Activated T-helper 2 cell treated with anti-CD3 and anti-CD28 coated beads, Interferon-gamma antibody, Interleukin-2, Interleukin-4, amounts not matched to agents 10 μg/mL and 5 μg/mL and 100 μg/mL, durations not matched to agents 14 hours and 24 hours and 36 hours (primary cell): ENCODE results near the gene BANF2. TPM values are rescaled to one million over a fixed set of nuclear protein-coding genes. Genes with fewer than 3 reads are reported as not detected.

Experiments used
- DNase-seq: peaks from one replicate; pipeline ENCODE4 v3.0.0; 2021; ENCODE audit warnings: low spot score
- H3K27ac Mint-ChIP-seq: one replicate; pipeline ENCODE4 v1.8.0; 2021; ENCODE audit warnings: mixed read lengths
- H3K27me3 Mint-ChIP-seq: one replicate; pipeline ENCODE4 v1.8.0; 2021; ENCODE audit warnings: low read depth, mixed read lengths
- H3K36me3 Mint-ChIP-seq: one replicate; pipeline ENCODE4 v1.8.0; 2021; ENCODE audit warnings: low read depth, mixed read lengths
- H3K4me1 Mint-ChIP-seq: one replicate; pipeline ENCODE4 v1.8.0; 2021; ENCODE audit warnings: low read depth, mixed read lengths
- H3K4me3 Mint-ChIP-seq: one replicate; pipeline ENCODE4 v1.8.0; 2021; ENCODE audit warnings: low read depth, mild to moderate bottlenecking, moderate library complexity, mixed read lengths
- H3K9me3 Mint-ChIP-seq: one replicate; pipeline ENCODE4 v1.8.0; 2021; ENCODE audit warnings: mixed read lengths
- intact Hi-C: fragments of 100-400 bp; cut with micrococcal nuclease; formaldehyde crosslinking; loops from one replicate; pipeline ENCODE4 v1.15.1; 2023
- total RNA-seq: library from RNA; stranded (reverse); gene quantifications from 2 replicates; pipeline ENCODE4 v1.2.3, GENCODE V29; 2022

Gene BANF2
- total RNA-seq, 1 donor from 2014 or later: not detected

- intact Hi-C loops: loop anchor here (2.0 to 5.0 kb wide), 5 partner anchors 110 to 606 kb away; partner anchors contain the start of genes DSTN, KAT14, PET117 and ZNF133
- peaks cover 20% of the 10 kb centered on the region for H3K27me3 Mint-ChIP-seq
These were observed 18.7 kb upstream of the BANF2 start for GRCh38 chr20:17680836-17681725.

GRCh38 chr20:17681726-17682102 is 18.1 kb upstream of the BANF2 start:
- Mint-ChIP-seq H3K36me3 (peaks cover 33% of the 10 kb centered on the region), H3K4me3 (peak overlapping the region; percentile 84), H3K27me3 (peaks cover 25% of the 10 kb centered on the region), H3K4me1 (peaks cover 30% of the 10 kb centered on the region), H3K27ac (peak overlapping the region; percentile 84), H3K9me3 (no peaks in the 10 kb centered on the region)
- DNase-seq: no peak
- intact Hi-C loops: loop anchor here (1.0 to 5.0 kb wide), 9 partner anchors 111 to 606 kb away; partner anchors contain the start of genes DSTN, KAT14, PET117 and ZNF133

More at GRCh38 chr20:17680836-17681725, 18.7 kb upstream of the BANF2 start:
- peak overlapping the region; percentile 74 for H3K27ac Mint-ChIP-seq
- peaks cover 30% of the 10 kb centered on the region for H3K4me1 Mint-ChIP-seq
- peak overlapping the region; percentile 80 for H3K4me3 Mint-ChIP-seq
- no peaks in the 10 kb centered on the region for H3K9me3 Mint-ChIP-seq
- DNase-seq: peak; percentile 70
- H3K36me3 Mint-ChIP-seq: peaks cover 35% of the 10 kb centered on the region

GRCh38 chr20:17682103-17682888 is 17.5 kb upstream of the BANF2 start, which contains the start of gene RRBP1:
Gene RRBP1 (minus strand): TSS chr20:17682242. CDS start chr20:17660507, 21,735 bp downstream.
- H3K4me1 Mint-ChIP-seq: peaks cover 30% of the 10 kb centered on the region
- peaks cover 30% of the 10 kb centered on the region for H3K27me3 Mint-ChIP-seq
- H3K4me3 Mint-ChIP-seq: peak within 1 kb of the TSS; percentile 84
- DNase-seq: peak; percentile 96
- no peaks in the 10 kb centered on the region for H3K9me3 Mint-ChIP-seq
- H3K27ac Mint-ChIP-seq: peak within 1 kb of the TSS; percentile 84
- peaks cover 28% of the 10 kb centered on the region for H3K36me3 Mint-ChIP-seq
- intact Hi-C loops: loop anchor here (1.0 to 5.0 kb wide), 8 partner anchors 145 to 605 kb away; partner anchors contain the start of genes KAT14, PET117 and ZNF133

- no peak for DNase-seq
- peaks cover 36% of the 10 kb centered on the region for H3K27me3 Mint-ChIP-seq
- peaks cover 25% of the 10 kb centered on the region for H3K36me3 Mint-ChIP-seq
- H3K9me3 Mint-ChIP-seq: no peaks in the 10 kb centered on the region
- H3K27ac Mint-ChIP-seq: peak overlapping the region; percentile 38
- H3K4me1 Mint-ChIP-seq: peaks cover 28% of the 10 kb centered on the region
- intact Hi-C loops: loop anchor here (1.0 to 5.0 kb wide), 8 partner anchors 146 to 604 kb away; partner anchors contain the start of genes KAT14, PET117 and ZNF133
- H3K4me3 Mint-ChIP-seq: peak overlapping the region; percentile 84
These were observed 16.9 kb upstream of the BANF2 start for GRCh38 chr20:17682889-17683198.

DNA sequence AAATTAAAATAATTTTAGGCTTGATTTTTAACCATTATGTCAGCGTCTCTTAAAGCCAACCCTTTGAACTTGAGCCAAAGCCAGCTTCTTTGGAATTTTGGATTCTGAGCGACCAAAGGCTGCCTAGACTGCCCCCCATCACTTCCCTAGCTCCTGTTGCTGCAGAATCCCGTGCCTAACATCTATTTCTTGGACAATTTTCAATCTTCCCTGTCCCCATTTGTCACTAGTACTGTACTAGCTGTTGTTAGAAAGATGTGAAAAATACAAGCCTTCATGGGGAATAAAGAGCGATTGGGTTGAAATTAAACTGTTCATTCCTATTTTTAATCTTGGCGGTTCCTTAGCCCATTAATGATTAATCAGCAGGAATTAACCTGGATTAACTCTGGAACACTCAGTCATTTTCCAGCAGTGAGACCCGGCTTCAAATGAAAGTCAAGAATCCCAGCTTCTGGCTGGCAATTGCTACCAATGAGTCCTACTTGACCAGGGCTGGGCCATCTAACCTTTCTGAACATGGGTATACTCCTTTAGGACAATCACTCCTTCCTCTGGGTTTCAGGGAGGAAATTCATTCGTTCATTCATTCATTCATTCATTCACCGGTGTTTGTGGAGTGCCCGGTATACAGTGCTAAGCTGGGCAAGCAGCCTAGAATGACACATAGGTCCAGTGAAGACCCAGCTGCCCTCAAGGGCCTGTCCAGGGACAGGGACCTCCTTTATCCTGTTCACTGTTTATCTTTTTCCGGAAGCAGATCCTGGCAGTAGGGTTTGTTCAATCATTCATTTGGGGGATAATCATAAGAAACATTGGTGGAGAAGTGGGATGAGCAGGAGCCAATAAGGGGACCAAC is 16.3 kb upstream of the BANF2 start:
- intact Hi-C loops: loop anchor here (2.0 to 5.0 kb wide), 5 partner anchors 146 to 604 kb away; partner anchors contain the start of genes KAT14, PET117 and ZNF133
- Mint-ChIP-seq H3K9me3 (no peaks in the 10 kb centered on the region), H3K4me3 (no peak overlapping the region), H3K27me3 (peaks cover 39% of the 10 kb centered on the region), H3K36me3 (peaks cover 20% of the 10 kb centered on the region), H3K27ac (no peak overlapping the region), H3K4me1 (peaks cover 23% of the 10 kb centered on the region)
- DNase-seq: no peak

GRCh38 chr20:17684077-17684888 is 15.5 kb upstream of the BANF2 start:
- no peaks in the 10 kb centered on the region for H3K9me3 Mint-ChIP-seq
- no peak for DNase-seq
- H3K4me3 Mint-ChIP-seq: no peak overlapping the region
- H3K4me1 Mint-ChIP-seq: peaks cover 17% of the 10 kb centered on the region
- H3K27me3 Mint-ChIP-seq: peaks cover 41% of the 10 kb centered on the region
- H3K27ac Mint-ChIP-seq: no peak overlapping the region
- intact Hi-C loops: loop anchor here (5.0 kb wide), 4 partner anchors 147 to 603 kb away; partner anchors contain the start of genes KAT14, PET117 and ZNF133
- H3K36me3 Mint-ChIP-seq: peaks cover 11% of the 10 kb centered on the region

GRCh38 chr20:17685168-17685567 is 14.6 kb upstream of the BANF2 start:
- no peak overlapping the region for H3K27ac Mint-ChIP-seq

DNA sequence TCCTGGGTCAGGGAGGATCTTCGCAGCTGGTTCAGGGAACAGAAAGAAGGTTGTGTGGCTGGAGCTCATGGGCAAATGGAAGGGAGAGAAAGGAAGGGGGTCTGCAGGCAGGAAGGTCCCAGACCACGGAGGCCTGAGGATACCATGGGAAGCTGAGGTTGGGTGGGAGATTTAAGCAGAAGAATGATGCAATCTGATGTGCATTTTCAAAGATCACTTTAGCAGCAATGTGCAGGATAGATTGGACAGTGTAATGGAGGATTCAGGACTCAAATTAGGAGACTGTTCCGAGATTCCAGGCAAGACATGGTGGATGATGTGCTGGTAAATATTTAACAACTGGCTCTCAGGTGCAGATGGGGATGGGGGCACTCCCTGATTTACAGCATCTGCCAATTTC is 12.0 kb upstream of the BANF2 start:
- H3K4me1 Mint-ChIP-seq: peaks cover 4% of the 10 kb centered on the region
- H3K36me3 Mint-ChIP-seq: no peaks in the 10 kb centered on the region
- intact Hi-C loops: no loop called here
- no peaks in the 10 kb centered on the region for H3K9me3 Mint-ChIP-seq
- no peak for DNase-seq
- no peak overlapping the region for H3K27ac Mint-ChIP-seq
- peaks cover 62% of the 10 kb centered on the region for H3K27me3 Mint-ChIP-seq
- no peak overlapping the region for H3K4me3 Mint-ChIP-seq

More at GRCh38 chr20:17685168-17685567, 14.6 kb upstream of the BANF2 start:
- H3K4me3 Mint-ChIP-seq: no peak overlapping the region
- H3K36me3 Mint-ChIP-seq: peaks cover 2% of the 10 kb centered on the region
- peaks cover 47% of the 10 kb centered on the region for H3K27me3 Mint-ChIP-seq
- H3K4me1 Mint-ChIP-seq: peaks cover 9% of the 10 kb centered on the region
- DNase-seq: no peak
- intact Hi-C loops: no loop called here
- no peaks in the 10 kb centered on the region for H3K9me3 Mint-ChIP-seq

DNA sequence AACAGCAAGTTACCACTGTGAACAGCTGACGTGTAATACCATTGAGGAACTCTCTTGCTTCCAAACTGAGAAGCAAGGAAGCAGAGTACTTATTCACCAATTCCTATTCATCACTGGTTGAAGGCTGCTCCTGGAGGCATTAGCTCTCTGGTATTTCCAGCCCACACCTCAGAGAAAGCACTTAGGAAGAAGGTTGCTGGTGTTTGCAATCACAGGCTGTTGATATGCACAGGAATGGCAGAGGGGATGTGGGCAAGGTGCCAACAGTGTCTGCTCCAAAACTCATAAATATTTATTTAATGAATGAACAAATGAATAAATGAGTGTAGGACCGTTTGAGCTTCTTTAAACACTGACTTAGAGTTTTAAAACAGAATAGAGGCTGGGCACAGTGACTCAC is 10.8 kb upstream of the BANF2 start:
- no peaks in the 10 kb centered on the region for H3K9me3 Mint-ChIP-seq
- intact Hi-C loops: no loop called here
- H3K4me1 Mint-ChIP-seq: no peaks in the 10 kb centered on the region
- H3K36me3 Mint-ChIP-seq: no peaks in the 10 kb centered on the region
- DNase-seq: no peak
- H3K27ac Mint-ChIP-seq: no peak overlapping the region
- peaks cover 59% of the 10 kb centered on the region for H3K27me3 Mint-ChIP-seq
- H3K4me3 Mint-ChIP-seq: no peak overlapping the region

- Mint-ChIP-seq H3K4me1 (no peaks in the 10 kb centered on the region), H3K9me3 (no peaks in the 10 kb centered on the region), H3K27ac (no peak overlapping the region), H3K27me3 (peaks cover 56% of the 10 kb centered on the region), H3K36me3 (no peaks in the 10 kb centered on the region), H3K4me3 (no peak overlapping the region)
- DNase-seq: no peak
- intact Hi-C loops: no loop called here
These were observed 9.6 kb upstream of the BANF2 start for GRCh38 chr20:17690144-17690543.

DNA sequence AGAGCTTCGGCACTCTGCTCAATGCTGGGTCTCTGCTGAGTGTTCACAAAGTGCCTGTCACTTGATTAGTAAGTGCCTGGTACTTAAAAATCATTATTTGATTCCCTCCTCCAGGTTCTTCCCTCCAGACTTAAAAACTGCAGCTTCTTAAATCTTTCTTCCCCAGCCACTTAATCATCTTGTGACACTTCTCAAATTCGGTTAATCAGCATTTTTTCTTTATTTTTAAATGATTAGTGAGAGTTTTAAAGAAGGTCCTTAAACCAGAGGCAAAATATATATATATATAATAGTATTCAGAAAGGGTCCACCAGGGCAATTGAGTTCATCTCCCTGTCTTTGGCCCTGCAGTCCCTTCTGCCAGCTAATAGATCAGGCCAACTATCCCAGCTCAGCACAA is 8.0 kb upstream of the BANF2 start:
- no peaks in the 10 kb centered on the region for H3K4me1 Mint-ChIP-seq
- H3K27ac Mint-ChIP-seq: no peak overlapping the region
- H3K9me3 Mint-ChIP-seq: no peaks in the 10 kb centered on the region
- intact Hi-C loops: no loop called here
- H3K4me3 Mint-ChIP-seq: no peak overlapping the region
- H3K36me3 Mint-ChIP-seq: no peaks in the 10 kb centered on the region
- DNase-seq: no peak
- peaks cover 49% of the 10 kb centered on the region for H3K27me3 Mint-ChIP-seq
